Liver (tissue), 9 donors: ENCODE measurements around the gene CAPRIN1. TPM values are rescaled to one million over a fixed set of nuclear protein-coding genes. Genes with fewer than 3 reads are reported as not detected.

Experiments used
- DNase-seq: peaks from one replicate; pipeline ENCODE4 v3.0.0-alpha.2; 2017; ENCODE audit warnings: low spot score
- H3K27ac ChIP-seq, 2 donors: one replicate each; pipeline ENCODE4 v1.7.0; 2013; ENCODE audit warnings: inconsistent platforms in 2 of 2, low read length in 2 of 2, control low read depth in 1 of 2, low read depth in 1 of 2, mild to moderate bottlenecking in 1 of 2
- H3K27me3 ChIP-seq, 4 donors: one replicate each; pipeline versions ENCODE4 v1.6.1 to v1.7.0; 2013; ENCODE audit warnings: low read length in 3 of 4, inconsistent platforms in 1 of 4, mild to moderate bottlenecking in 1 of 4, moderate library complexity in 1 of 4; ENCODE audit not compliant: control insufficient read depth in 4 of 4, insufficient read depth in 4 of 4
- H3K36me3 ChIP-seq, 4 donors: one replicate each; pipeline versions ENCODE4 v1.6.1 to v1.7.0; 2013; ENCODE audit warnings: low read length in 3 of 4, mild to moderate bottlenecking in 3 of 4, low read depth in 1 of 4, moderate library complexity in 1 of 4; ENCODE audit not compliant: control insufficient read depth in 4 of 4, insufficient read depth in 3 of 4
- H3K4me1 ChIP-seq, 4 donors: one replicate each; pipeline versions ENCODE4 v1.6.1 to v1.7.0; 2013; ENCODE audit warnings: low read length in 3 of 4, mild to moderate bottlenecking in 3 of 4, moderate library complexity in 1 of 4; ENCODE audit not compliant: control insufficient read depth in 4 of 4, insufficient read depth in 4 of 4
- H3K4me3 ChIP-seq, 3 donors: one replicate each; pipeline versions ENCODE4 v1.6.1 to v1.7.0; 2013; ENCODE audit warnings: low read length in 3 of 3, control low read depth in 1 of 3, low read depth in 1 of 3, mild to moderate bottlenecking in 1 of 3
- H3K9ac ChIP-seq, 2 donors: one replicate each; pipeline ENCODE4 v1.7.0; 2013; ENCODE audit warnings: low read length in 2 of 2, mild to moderate bottlenecking in 2 of 2, moderate library complexity in 2 of 2, control low read depth in 1 of 2, low read depth in 1 of 2
- H3K9me3 ChIP-seq, 4 donors: one replicate each; pipeline versions ENCODE4 v1.6.1 to v1.7.0; 2013; ENCODE audit warnings: low read length in 3 of 4; ENCODE audit not compliant: control insufficient read depth in 4 of 4
- ATF3 ChIP-seq: IDR thresholded peaks from 2 replicates; pipeline ENCODE4 v1.6.1; 2016; ENCODE audit warnings: antibody characterized with exemption
- CTCF ChIP-seq: fragments of 150-350 bp; IDR thresholded peaks from 2 replicates; pipeline ENCODE4 v1.5.1; 2017; ENCODE audit warnings: improper control_type of control experiment, low read depth, low read length; ENCODE audit not compliant: missing input control
- EGR1 ChIP-seq, 2 donors: IDR thresholded peaks; 2 replicates each; pipeline ENCODE4 v1.6.1; 2016 to 2018; ENCODE audit warnings: antibody characterized with exemption in 2 of 2, low read depth in 2 of 2
- FOXA1 ChIP-seq: IDR thresholded peaks from 2 replicates; pipeline ENCODE4 v1.6.1; 2016; ENCODE audit warnings: antibody characterized with exemption
- FOXA2 ChIP-seq: IDR thresholded peaks from 2 replicates; pipeline ENCODE4 v1.6.1; 2016; ENCODE audit warnings: antibody characterized with exemption
- GABPA ChIP-seq, 2 donors: IDR thresholded peaks in 1 of 2; conservative IDR thresholded peaks in 1 of 2; 2 replicates each; pipeline ENCODE4 v1.6.1; 2016; ENCODE audit warnings: antibody characterized with exemption in 2 of 2, mild to moderate bottlenecking in 1 of 2, moderate library complexity in 1 of 2
- HNF4A ChIP-seq, 2 donors: conservative IDR thresholded peaks; 2 replicates each; pipeline ENCODE4 v1.6.1; 2016; ENCODE audit warnings: antibody characterized with exemption in 2 of 2, mild to moderate bottlenecking in 2 of 2
- HNF4G ChIP-seq: IDR thresholded peaks from 2 replicates; pipeline ENCODE4 v1.6.1; 2016; ENCODE audit warnings: antibody characterized with exemption
- JUND ChIP-seq, 2 donors: IDR thresholded peaks; 2 replicates each; pipeline ENCODE4 v1.6.1; 2016; ENCODE audit warnings: antibody characterized with exemption in 2 of 2
- NR2F2 ChIP-seq: IDR thresholded peaks from 2 replicates; pipeline ENCODE4 v1.6.1; 2016; ENCODE audit warnings: antibody characterized with exemption
- RAD21 ChIP-seq, 2 donors: IDR thresholded peaks; 2 replicates each; pipeline ENCODE4 v1.6.1; 2016; ENCODE audit warnings: antibody characterized with exemption in 2 of 2, mild to moderate bottlenecking in 2 of 2
- REST ChIP-seq: IDR thresholded peaks from 2 replicates; pipeline ENCODE4 v1.6.1; 2016; ENCODE audit warnings: antibody characterized with exemption, mild to moderate bottlenecking
- RXRA ChIP-seq, 2 donors: IDR thresholded peaks; 2 replicates each; pipeline ENCODE4 v1.6.1; 2017 to 2018; ENCODE audit warnings: antibody characterized with exemption in 2 of 2, mild to moderate bottlenecking in 1 of 2
- SP1 ChIP-seq: IDR thresholded peaks from 2 replicates; pipeline ENCODE4 v1.6.1; 2018; ENCODE audit warnings: antibody characterized with exemption, mild to moderate bottlenecking
- TAF1 ChIP-seq: conservative IDR thresholded peaks from 2 replicates; pipeline ENCODE4 v1.6.1; 2016; ENCODE audit warnings: antibody characterized with exemption, mild to moderate bottlenecking
- YY1 ChIP-seq: IDR thresholded peaks from 2 replicates; pipeline ENCODE4 v1.6.1; 2016; ENCODE audit warnings: antibody characterized with exemption, mild to moderate bottlenecking
- WGBS: extraction: QIAGEN DNeasy Blood & Tissue Kit; methylation state at CpG from one replicate; pipeline ENCODE4 v1.1.7; 2013; 5-methylcytosine and 5-hydroxymethylcytosine counted together
- polyA plus RNA-seq, 2 donors: library from polyadenylated mRNA; stranded (reverse) in 1 of 2; unstranded in 1 of 2; fragments of 200-250 nt in 1 of 2; fragments of >200 nt in 1 of 2; fragmentation: Nextera tagmentation in 1 of 2; extraction: Ambion mirVana in 1 of 2; gene quantifications; one replicate each; pipeline versions ENCODE4 v1.2.1 to v1.2.3, GENCODE V29; 2013 to 2015
- total RNA-seq, 2 donors: library from RNA; depleted of rRNA; stranded (reverse); fragments of >200 nt; gene quantifications; one replicate each; pipeline ENCODE4 v1.2.3, GENCODE V29; 2014
- TF ChIP-seq, protein P1 (sequence below): IDR thresholded peaks from 2 replicates; pipeline ENCODE4 v1.6.1; 2016; ENCODE audit warnings: antibody characterized with exemption
- donor health status: healthy.
- donor health status: healthy.
- donor health status: healthy.
- donor health status: healthy.
- donor health status: healthy.

CAPRIN1 gene
- total and polyA plus RNA-seq, 4 donors, result 19.5 to 112 (median 56.5) TPM

GRCh38 chr11:34136420-34136819 lies 84.9 kb downstream of the CAPRIN1 start:
- DNase-seq, result no peak

More at GRCh38 chr11:34136420-34136819, 84.9 kb downstream of the CAPRIN1 start:
- no peak overlapping the region for H3K9ac ChIP-seq
- TF ChIP-seq SP1 (no peak), RAD21 (IDR thresholded peaks at IDR 0.05) (no peak), JUND (IDR thresholded peaks at IDR 0.05) (no peak), NR2F2 (no peak), FOXA1 (no peak), CTCF (no peak), EGR1 (IDR thresholded peaks at IDR 0.05; ENCODE audit: low read depth in 2 of 2) (no peak), REST (no peak), ATF3 (no peak), HNF4G (no peak), TAF1 (no peak), YY1 (no peak), FOXA2 (no peak), HNF4A (conservative IDR thresholded peaks at IDR 0.05) (no peak), RXRA (IDR thresholded peaks at IDR 0.05) (no peak), GABPA (IDR thresholded peaks at IDR 0.05 in 1 of 2, conservative IDR thresholded peaks at IDR 0.05 in 1 of 2) (no peak)
- TF ChIP-seq, protein P1, sequence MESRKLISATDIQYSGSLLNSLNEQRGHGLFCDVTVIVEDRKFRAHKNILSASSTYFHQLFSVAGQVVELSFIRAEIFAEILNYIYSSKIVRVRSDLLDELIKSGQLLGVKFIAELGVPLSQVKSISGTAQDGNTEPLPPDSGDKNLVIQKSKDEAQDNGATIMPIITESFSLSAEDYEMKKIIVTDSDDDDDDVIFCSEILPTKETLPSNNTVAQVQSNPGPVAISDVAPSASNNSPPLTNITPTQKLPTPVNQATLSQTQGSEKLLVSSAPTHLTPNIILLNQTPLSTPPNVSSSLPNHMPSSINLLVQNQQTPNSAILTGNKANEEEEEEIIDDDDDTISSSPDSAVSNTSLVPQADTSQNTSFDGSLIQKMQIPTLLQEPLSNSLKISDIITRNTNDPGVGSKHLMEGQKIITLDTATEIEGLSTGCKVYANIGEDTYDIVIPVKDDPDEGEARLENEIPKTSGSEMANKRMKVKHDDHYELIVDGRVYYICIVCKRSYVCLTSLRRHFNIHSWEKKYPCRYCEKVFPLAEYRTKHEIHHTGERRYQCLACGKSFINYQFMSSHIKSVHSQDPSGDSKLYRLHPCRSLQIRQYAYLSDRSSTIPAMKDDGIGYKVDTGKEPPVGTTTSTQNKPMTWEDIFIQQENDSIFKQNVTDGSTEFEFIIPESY, result no peak
- H3K4me1 ChIP-seq, result no peaks in the 10 kb centered on the region
- no peaks in the 10 kb centered on the region for H3K9me3 ChIP-seq
- no peak overlapping the region for H3K4me3 ChIP-seq
- H3K27me3 ChIP-seq, result no peaks in the 10 kb centered on the region
- WGBS, result 84% methylated on average over 8 of the region's 8 CpGs
- H3K27ac ChIP-seq, result no peak overlapping the region
- peaks cover 9 to 93% (median 62%) of the 10 kb centered on the region in 4 donors for H3K36me3 ChIP-seq
